GM12878 (cell line): ENCODE results near the gene BPIFA1. TPM values are rescaled to one million over a fixed set of nuclear protein-coding genes. Genes with fewer than 3 reads are reported as not detected.

Experiments
- ATAC-seq: fragments of 200-7000 bp; cut with Tn5 transposase; 3 replicates; pipeline ENCODE4 v1.9.1; 2020; ENCODE audit warnings: mild to moderate bottlenecking, moderate library complexity
- BruUV-seq: library from RNA; stranded (reverse); fragments of 400-500 nt; replicated peaks from 2 replicates; lab custom pipeline; 2021; lab: Mats Ljungman, UMichigan
- CTCF ChIA-PET: fragments of 300-600 bp; sonication (Branson Sonifier 250); formaldehyde crosslinking; extraction: SDS; loops from one replicate; lab custom pipeline; 2021; ENCODE audit warnings: inconsistent platforms; lab: Yijun Ruan, JAX
- POLR2A ChIA-PET: fragments of 350-600 bp; formaldehyde crosslinking; extraction: SDS; loops from one replicate; lab custom pipeline; 2021; ENCODE audit warnings: inconsistent platforms; lab: Charles Lee
- RAD21 ChIA-PET: fragments of 300-600 bp; sonication (Branson Sonifier 250); formaldehyde crosslinking; loops from one replicate; lab custom pipeline; 2023; ENCODE audit warnings: antibody characterized with exemption; ENCODE audit not compliant: unreplicated experiment; lab: Charles Lee
- SMC1A ChIA-PET: fragments of 300-600 bp; sonication (Branson Sonifier 250); formaldehyde crosslinking; loops from one replicate; lab custom pipeline; 2023; ENCODE audit not compliant: unreplicated experiment, uncharacterized antibody; lab: Charles Lee
- DNase-seq: peaks from one replicate; pipeline ENCODE4 v3.0.0-alpha.2; 2011; ENCODE audit warnings: low read depth, low spot score
- FAIRE-seq: peaks from 3 replicates; lab custom pipeline; 2011; peaks lifted over from hg19 to GRCh38; lab: Jason Lieb, UNC
- H2AFZ ChIP-seq: 2 replicates; pipeline ENCODE4 v1.6.0; 2011; ENCODE audit warnings: low read depth, low read length, control low read depth; ENCODE audit not compliant: control insufficient read depth
- H3K27ac ChIP-seq: 2 replicates; pipeline ENCODE4 v1.5.1; 2011; ENCODE audit warnings: control low read depth; ENCODE audit not compliant: control insufficient read depth, insufficient read depth
- H3K27me3 ChIP-seq, 2 experiments: replicated peaks in 1 of 2; 2 replicates each; pipeline versions ENCODE4 v1.6.0 to v1.6.1; 2011; ENCODE audit warnings: low read length in 1 of 2; ENCODE audit not compliant: control insufficient read depth in 2 of 2, insufficient read depth in 2 of 2
- H3K36me3 ChIP-seq, 2 experiments: 2 replicates each; pipeline ENCODE4 v1.5.1; 2011; ENCODE audit warnings: low read length in 1 of 2; ENCODE audit not compliant: control insufficient read depth in 2 of 2, insufficient read depth in 2 of 2
- H3K4me1 ChIP-seq: 2 replicates; pipeline ENCODE4 v1.6.1; 2011; ENCODE audit warnings: mild to moderate bottlenecking, low read length, moderate library complexity, mixed read lengths; ENCODE audit not compliant: control insufficient read depth, insufficient read depth
- H3K4me2 ChIP-seq: 2 replicates; pipeline ENCODE4 v1.6.0; 2011; ENCODE audit warnings: control low read depth; ENCODE audit not compliant: control insufficient read depth, insufficient read depth
- H3K4me3 ChIP-seq: fragments of 200-600 bp; sonication (generic); 2 replicates; pipeline ENCODE4 v1.5.1; 2016
- H3K79me2 ChIP-seq: 2 replicates; pipeline ENCODE4 v1.6.0; 2011; ENCODE audit warnings: low read length; ENCODE audit not compliant: control insufficient read depth, insufficient read depth
- H3K9ac ChIP-seq: 2 replicates; pipeline ENCODE4 v1.8.0; 2011; ENCODE audit warnings: low read length, control low read depth, mixed read lengths; ENCODE audit not compliant: control insufficient read depth, insufficient read depth
- H3K9me3 ChIP-seq: replicated peaks from 3 replicates; pipeline ENCODE4 v1.5.1; 2011; ENCODE audit warnings: mild to moderate bottlenecking, low read length; ENCODE audit not compliant: control insufficient read depth, insufficient read depth
- H4K20me1 ChIP-seq: 2 replicates; pipeline ENCODE4 v1.6.0; 2011; ENCODE audit not compliant: control insufficient read depth, insufficient read depth
- CBX3 ChIP-seq: fragments of 200-600 bp; sonication (generic); IDR thresholded peaks from 2 replicates; pipeline ENCODE4 v1.6.1; 2016; ENCODE audit warnings: low read depth, borderline replicate concordance
- EED ChIP-seq: sonication (generic); IDR thresholded peaks from 2 replicates; pipeline ENCODE4 v1.6.1; 2016; ENCODE audit warnings: antibody characterized with exemption, low read depth
- HDAC2 ChIP-seq: fragments of 200-600 bp; sonication (generic); IDR thresholded peaks from 2 replicates; pipeline ENCODE4 v1.6.1; 2017
- MAX ChIP-seq: IDR thresholded peaks from 2 replicates; pipeline ENCODE4 v1.6.1; 2012; ENCODE audit warnings: low read depth, low read length, improper control_type of control experiment
- SMAD1 ChIP-seq: fragments of 450-650 bp; IDR thresholded peaks from 2 replicates; pipeline ENCODE4 v1.6.1; 2018; ENCODE audit warnings: mild to moderate bottlenecking, low read depth; ENCODE audit not compliant: partially characterized antibody
- SMC3 ChIP-seq: IDR thresholded peaks from 2 replicates; pipeline ENCODE4 v1.6.1; 2011; ENCODE audit warnings: low read length, improper control_type of control experiment, borderline replicate concordance
- TAF1 ChIP-seq: IDR thresholded peaks from 2 replicates; pipeline ENCODE4 v1.6.1; 2011; ENCODE audit warnings: mild to moderate bottlenecking, low read depth, low read length, borderline replicate concordance
- ZNF217 ChIP-seq: fragments of 450-650 bp; IDR thresholded peaks from 2 replicates; pipeline ENCODE4 v1.6.1; 2017; ENCODE audit warnings: antibody characterized with exemption, mild to moderate bottlenecking
- ZNF592 ChIP-seq: fragments of 450-650 bp; IDR thresholded peaks from 2 replicates; pipeline ENCODE4 v1.6.1; 2017; ENCODE audit warnings: mild to moderate bottlenecking, moderate library complexity
- WGBS: methylation state at CpG from one replicate; pipeline ENCODE4 v1.1.6; 2016; ENCODE audit warnings: low lambda C conversion rate; ENCODE audit not compliant: insufficient replicate concordance, insufficient coverage; ENCODE audit errors: missing lambda C conversion rate; 5-methylcytosine and 5-hydroxymethylcytosine counted together
- in situ Hi-C: fragments of 300-500 bp; cut with MboI; formaldehyde crosslinking; loops from 9 replicates; pipeline ENCODE4 v1.14.3; 2018; ENCODE audit warnings: mixed read lengths
- intact Hi-C: fragments of 100-400 bp; cut with micrococcal nuclease; formaldehyde crosslinking; loops from one replicate; pipeline ENCODE4 v1.14.2; 2022; ENCODE audit not compliant: unreplicated experiment
- polyA plus RNA-seq, 11 experiments: library from polyadenylated mRNA; depleted of rRNA in 4 of 11; unstranded in 6 of 11; stranded (reverse) in 5 of 11; fragments of >200 nt; fragmentation: Nextera tagmentation in 4 of 11; fragmentation: Illumina TruSeq in 1 of 11; extraction: Ambion mirVana in 4 of 11; extraction: Trizol in 1 of 11; gene quantifications; 1 replicate in 1 of 11; 2 replicates in 10 of 11; pipeline versions ENCODE4 v1.2.1 to v1.2.3, GENCODE V29; 2011 to 2016; ENCODE audit warnings: inconsistent platforms in 2 of 11, missing spikeins in 2 of 11, low read depth in 1 of 11
- total RNA-seq, 4 experiments: library from RNA; depleted of rRNA in 3 of 4; stranded (reverse); fragments of >200 nt in 3 of 4; fragmentation: Illumina TruSeq in 1 of 4; extraction: Trizol in 1 of 4; gene quantifications; 2 replicates each; pipeline versions ENCODE4 v1.2.1 to v1.2.3, GENCODE V29; 2013 to 2021
- TF ChIP-seq, protein P1 (sequence below): IDR thresholded peaks from 2 replicates; pipeline ENCODE4 v1.6.1; 2012; ENCODE audit warnings: low read depth, low read length, improper control_type of control experiment

The BPIFA1 gene
- total and polyA plus RNA-seq, 10 of the 15 experiments (the other 5 are each of a cell fraction or from before 2014, with no cell fraction given), result not detected

DNA sequence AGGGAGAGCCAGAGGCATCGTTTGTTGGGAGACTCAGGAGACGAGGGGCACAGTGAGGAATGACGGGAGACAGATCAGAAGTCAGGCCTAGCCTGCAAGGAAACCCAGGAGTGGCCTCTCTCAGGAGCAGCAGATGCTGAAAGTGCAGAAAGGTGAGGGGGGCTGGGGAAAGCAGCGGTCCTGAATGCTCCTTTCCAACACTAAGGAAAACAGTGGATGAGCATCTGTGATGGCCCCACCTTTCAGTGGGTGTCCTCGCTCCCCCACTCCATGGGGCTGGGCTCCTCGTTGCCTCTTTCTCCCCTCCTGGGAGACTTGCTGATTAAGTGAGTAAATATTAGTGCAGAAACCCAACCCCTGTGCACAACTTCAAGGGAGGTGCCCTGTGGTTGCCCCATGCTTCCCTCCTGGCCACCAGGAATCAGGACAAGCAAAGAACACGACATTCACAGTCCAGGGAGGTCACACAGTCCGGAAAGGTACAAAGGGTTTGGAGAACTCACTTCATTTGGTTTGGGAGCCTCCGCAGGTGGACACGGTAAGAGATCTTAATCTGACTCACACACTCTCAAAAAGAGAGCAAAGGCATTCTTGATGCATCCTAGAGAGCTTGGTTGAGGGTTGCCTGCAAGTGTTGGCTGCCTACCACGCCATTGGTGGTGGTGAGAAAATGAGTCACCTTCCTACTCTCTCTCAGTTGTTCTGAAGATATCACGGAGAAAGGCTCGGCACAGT lies 37.5 kb downstream of the BPIFA1 start:
- no peak for ATAC-seq
- Histone ChIP-seq H3K36me3 (no peaks in the 10 kb centered on the region; a peak in 1 of 4 replicates), H3K4me3 (no peak overlapping the region), H3K9me3 (no peaks in the 10 kb centered on the region), H3K79me2 (no peaks in the 10 kb centered on the region), H3K4me1 (no peaks in the 10 kb centered on the region), H2AFZ (no peak overlapping the region)
- intact Hi-C loops, result no loop called here
- in situ Hi-C loops, result no loop called here
- 6% methylated on average over 13 of the region's 13 CpGs for WGBS
- POLR2A ChIA-PET, result no interaction called here
- DNase-seq, result no peak
- TF ChIP-seq SMAD1, result no peak
- TF ChIP-seq, all 136 proteins: peak for 0
- peaks cover 4 to 7% of the 10 kb centered on the region in 2 experiments; a peak in 3 of 4 replicates for H3K27me3 ChIP-seq
- no peak overlapping the region for H3K27ac ChIP-seq
- H3K9ac ChIP-seq, result no peak overlapping the region
- H4K20me1 ChIP-seq, result no peaks in the 10 kb centered on the region
- H3K4me2 ChIP-seq, result no peak overlapping the region
- no TSS peak for BruUV-seq
- SMC1A ChIA-PET, result no interaction called here
- no peak for FAIRE-seq
- RAD21 ChIA-PET, result no interaction called here
- CTCF ChIA-PET, result no interaction called here

- Histone ChIP-seq H3K4me1 (no peaks in the 10 kb centered on the region), H3K79me2 (no peaks in the 10 kb centered on the region), H4K20me1 (no peaks in the 10 kb centered on the region), H3K9me3 (no peaks in the 10 kb centered on the region), H3K36me3 (no peaks in the 10 kb centered on the region; a peak in 1 of 4 replicates), H3K27me3 (peaks cover 7% of the 10 kb centered on the region in 2 experiments; a peak in 3 of 4 replicates), H2AFZ (no peak overlapping the region), H3K27ac (no peak overlapping the region), H3K4me2 (no peak overlapping the region), H3K4me3 (no peak overlapping the region), H3K9ac (no peak overlapping the region)
- SMC1A ChIA-PET, result no interaction called here
- RAD21 ChIA-PET, result no interaction called here
- 45% methylated on average over 8 of the region's 8 CpGs for WGBS
- BruUV-seq, result no TSS peak
- POLR2A ChIA-PET, result no interaction called here
- TF ChIP-seq EED (no peak), SMC3 (no peak), MAX (no peak), ZNF592 (no peak), ZNF217 (no peak), HDAC2 (no peak), CBX3 (no peak), TAF1 (no peak)
- TF ChIP-seq, protein P1, sequence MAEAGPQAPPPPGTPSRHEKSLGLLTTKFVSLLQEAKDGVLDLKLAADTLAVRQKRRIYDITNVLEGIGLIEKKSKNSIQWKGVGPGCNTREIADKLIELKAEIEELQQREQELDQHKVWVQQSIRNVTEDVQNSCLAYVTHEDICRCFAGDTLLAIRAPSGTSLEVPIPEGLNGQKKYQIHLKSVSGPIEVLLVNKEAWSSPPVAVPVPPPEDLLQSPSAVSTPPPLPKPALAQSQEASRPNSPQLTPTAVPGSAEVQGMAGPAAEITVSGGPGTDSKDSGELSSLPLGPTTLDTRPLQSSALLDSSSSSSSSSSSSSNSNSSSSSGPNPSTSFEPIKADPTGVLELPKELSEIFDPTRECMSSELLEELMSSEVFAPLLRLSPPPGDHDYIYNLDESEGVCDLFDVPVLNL, result no peak
- no peak for ATAC-seq
- in situ Hi-C loops (no loop called here), intact Hi-C loops (no loop called here)
- DNase-seq, result no peak
- CTCF ChIA-PET, result no interaction called here
- no peak for FAIRE-seq
Observed at GRCh38 chr20:33275215-33275614, 39.4 kb downstream of the BPIFA1 start.
